ENCODE measurements around the gene FAM185A.
"Not testable (repeated sequence)": the region's sequence is repeated elsewhere in the genome, so short reads cannot be mapped to it uniquely, and the experiment has no call there.

- not testable (repeated sequence) for TF ChIP-seq CTCF, POLR2A (IDR thresholded peaks at IDR 0.05)
Observed at GRCh38 chr7:102713011-102713690, 35.6 kb upstream of the FAM185A start.
